Measurements from ENCODE around the gene COMMD8. TPM values are rescaled to one million over a fixed set of nuclear protein-coding genes. Genes with fewer than 3 reads are reported as not detected.

COMMD8 gene
- total RNA-seq, 2 experiments from 2014 or later: 4.4 to 5.4 TPM

DNA sequence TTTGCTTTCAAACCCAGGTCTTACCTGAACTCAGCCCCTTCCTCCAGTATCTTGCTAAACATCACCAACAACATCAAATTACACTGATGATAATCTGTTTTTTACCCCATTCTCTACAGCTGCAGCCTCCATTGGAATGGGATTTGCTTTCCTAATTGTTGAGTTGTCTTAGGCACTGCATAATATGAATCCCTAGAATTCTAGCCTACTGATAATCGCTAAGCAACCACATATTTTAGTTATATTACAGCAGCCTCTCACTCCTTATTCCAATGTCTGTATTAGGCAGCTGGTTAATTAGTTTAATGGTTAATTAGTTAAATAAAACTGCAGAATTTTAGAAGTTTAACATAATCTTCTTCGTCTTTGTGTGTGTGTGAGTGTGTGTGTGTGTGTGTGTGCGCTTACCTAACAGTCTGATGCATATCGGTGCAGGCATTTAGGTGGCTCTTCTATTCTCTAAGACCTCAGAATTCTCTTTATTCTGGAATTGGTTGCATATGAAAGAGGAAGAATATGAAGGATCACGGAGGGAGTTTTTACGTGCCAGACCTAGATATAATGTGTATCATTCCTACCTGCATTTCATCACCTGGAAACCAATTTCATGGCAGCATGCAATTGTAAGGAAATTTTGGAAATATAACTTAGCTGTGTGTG lies 5.3 kb upstream of the COMMD8 start:
- H3K4me3 Mint-ChIP-seq: no peak overlapping the region
- DNase-seq: no peak
- ChIA-PET POLR2A (no interaction called here), CTCF (interaction anchor here (0.6 kb wide), 1 partner anchor 38 kb away, joined by 3 read pairs; no protein-coding TSS in a partner anchor)
- no peak overlapping the region for H3K4me3 ChIP-seq (ENCODE audit: low read length)
- peaks cover 0 to 3% of the 10 kb centered on the region in 2 experiments for H3K27me3 ChIP-seq (ENCODE audit: control insufficient read depth in 1 of 2, insufficient read depth in 2 of 2, low read length in 2 of 2)
- no peak overlapping the region for H3K27ac ChIP-seq (ENCODE audit: low read depth in 1 of 2, low read length in 2 of 2)
- TF ChIP-seq, protein P1, sequence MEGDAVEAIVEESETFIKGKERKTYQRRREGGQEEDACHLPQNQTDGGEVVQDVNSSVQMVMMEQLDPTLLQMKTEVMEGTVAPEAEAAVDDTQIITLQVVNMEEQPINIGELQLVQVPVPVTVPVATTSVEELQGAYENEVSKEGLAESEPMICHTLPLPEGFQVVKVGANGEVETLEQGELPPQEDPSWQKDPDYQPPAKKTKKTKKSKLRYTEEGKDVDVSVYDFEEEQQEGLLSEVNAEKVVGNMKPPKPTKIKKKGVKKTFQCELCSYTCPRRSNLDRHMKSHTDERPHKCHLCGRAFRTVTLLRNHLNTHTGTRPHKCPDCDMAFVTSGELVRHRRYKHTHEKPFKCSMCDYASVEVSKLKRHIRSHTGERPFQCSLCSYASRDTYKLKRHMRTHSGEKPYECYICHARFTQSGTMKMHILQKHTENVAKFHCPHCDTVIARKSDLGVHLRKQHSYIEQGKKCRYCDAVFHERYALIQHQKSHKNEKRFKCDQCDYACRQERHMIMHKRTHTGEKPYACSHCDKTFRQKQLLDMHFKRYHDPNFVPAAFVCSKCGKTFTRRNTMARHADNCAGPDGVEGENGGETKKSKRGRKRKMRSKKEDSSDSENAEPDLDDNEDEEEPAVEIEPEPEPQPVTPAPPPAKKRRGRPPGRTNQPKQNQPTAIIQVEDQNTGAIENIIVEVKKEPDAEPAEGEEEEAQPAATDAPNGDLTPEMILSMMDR (IDR thresholded peaks at IDR 0.05): no peak
- no peaks in the 10 kb centered on the region for H3K9me3 ChIP-seq (ENCODE audit: control insufficient read depth in 1 of 2, insufficient read depth in 1 of 2, low read length in 2 of 2)
- H3K36me3 ChIP-seq (ENCODE audit: insufficient read depth, low read length): no peaks in the 10 kb centered on the region
- H3K27ac Mint-ChIP-seq: no peak overlapping the region
- no peak for ATAC-seq (ENCODE audit: poor library complexity)
- intact Hi-C loops (cut with DNase I, micrococcal nuclease): loop anchor here in 1 of 2 experiments (10.0 kb wide), 2 partner anchors 546 to 866 kb away; partner anchors contain the start of genes CNGA1 and NIPAL1
- H3K9me3 Mint-ChIP-seq: no peaks in the 10 kb centered on the region
- no peaks in the 10 kb centered on the region for H3K36me3 Mint-ChIP-seq (ENCODE audit: low read depth)
- peaks cover 6% of the 10 kb centered on the region for H3K27me3 Mint-ChIP-seq
- peaks cover 2% of the 10 kb centered on the region for H3K4me1 Mint-ChIP-seq (ENCODE audit: low read depth)
- no peaks in the 10 kb centered on the region for H3K4me1 ChIP-seq (ENCODE audit: insufficient read depth, low read length)

DNA sequence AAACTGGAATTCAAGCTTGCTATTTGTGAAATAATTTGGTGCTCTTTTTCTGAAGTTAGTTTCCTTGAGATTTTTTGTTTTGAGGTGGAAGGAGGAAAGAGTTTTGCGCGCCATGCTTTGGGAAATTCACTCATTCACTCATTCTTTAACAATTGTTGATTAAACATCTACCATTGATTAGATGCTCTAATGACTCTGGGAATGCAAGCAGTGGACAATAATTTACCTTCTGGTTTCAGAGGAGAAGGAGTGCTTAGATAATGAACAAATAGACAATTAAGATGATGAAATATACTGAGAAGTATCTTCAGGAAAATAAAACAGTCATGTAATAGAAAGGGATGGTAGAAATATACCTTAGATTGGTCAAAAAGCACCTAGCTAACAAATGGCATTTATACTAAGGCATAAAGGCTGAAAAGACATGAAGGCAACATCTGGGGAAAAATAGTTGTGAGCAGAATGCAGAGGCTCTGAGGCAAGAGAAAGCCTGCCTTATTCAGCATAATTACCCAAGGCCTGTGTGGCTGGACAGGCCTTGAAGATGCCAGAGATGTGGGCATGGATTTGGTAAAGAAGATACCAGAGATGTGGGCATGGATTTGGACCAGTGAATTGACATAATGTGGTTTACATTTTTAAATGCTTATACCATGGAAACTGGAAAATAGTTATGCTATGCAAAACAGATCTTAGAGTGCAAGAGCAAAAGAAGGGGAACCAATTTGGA lies 2.7 kb upstream of the COMMD8 start:
- Mint-ChIP-seq H3K36me3 (ENCODE audit: low read depth) (peaks cover 5% of the 10 kb centered on the region), H3K4me3 (no peak overlapping the region), H3K9me3 (no peaks in the 10 kb centered on the region), H3K27me3 (peaks cover 6% of the 10 kb centered on the region), H3K4me1 (ENCODE audit: low read depth) (peaks cover 27% of the 10 kb centered on the region), H3K27ac (no peak overlapping the region)
- Histone ChIP-seq H3K36me3 (ENCODE audit: insufficient read depth, low read length) (no peaks in the 10 kb centered on the region), H3K4me1 (ENCODE audit: insufficient read depth, low read length) (peaks cover 16% of the 10 kb centered on the region), H3K9me3 (ENCODE audit: control insufficient read depth in 1 of 2, insufficient read depth in 1 of 2, low read length in 2 of 2) (no peaks in the 10 kb centered on the region), H3K27ac (ENCODE audit: low read depth in 1 of 2, low read length in 2 of 2) (no peak overlapping the region), H3K27me3 (ENCODE audit: control insufficient read depth in 1 of 2, insufficient read depth in 2 of 2, low read length in 2 of 2) (peaks cover 0 to 3% of the 10 kb centered on the region in 2 experiments), H3K4me3 (ENCODE audit: low read length) (no peak overlapping the region)
- ChIA-PET POLR2A (no interaction called here), CTCF (interaction anchor here (0.6 kb wide), 1 partner anchor 12 kb away, joined by 3 read pairs; no protein-coding TSS in a partner anchor)
- intact Hi-C loops (cut with DNase I, micrococcal nuclease): loop anchor here in 1 of 2 experiments (10.0 kb wide), 2 partner anchors 549 to 869 kb away; partner anchors contain the start of genes CNGA1 and NIPAL1
- no peak for DNase-seq
- no peak for ATAC-seq (ENCODE audit: poor library complexity)
- TF ChIP-seq, protein P1 (IDR thresholded peaks at IDR 0.05): no peak

DNA sequence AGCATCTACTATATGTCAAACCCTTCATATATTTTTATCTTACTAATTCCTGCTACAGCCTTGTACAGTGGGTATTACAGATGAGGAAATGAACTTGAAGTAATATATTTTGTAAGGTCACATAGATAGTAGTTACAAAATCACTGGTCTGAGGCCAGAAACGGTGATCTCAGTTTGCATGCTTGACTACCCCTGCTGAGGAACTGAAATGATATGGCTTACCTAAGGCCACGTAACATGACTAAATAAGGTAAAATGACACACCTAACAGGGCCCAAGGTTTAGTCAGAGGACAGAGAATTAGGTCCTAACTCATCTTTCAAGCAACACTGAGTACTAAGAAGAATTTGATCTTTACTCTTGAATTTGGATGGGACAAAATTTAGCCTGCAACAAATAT lies 1.5 kb upstream of the COMMD8 start:
- ATAC-seq (ENCODE audit: poor library complexity) (no peak), DNase-seq (no peak)
- no peak overlapping the region for H3K4me3 Mint-ChIP-seq
- CTCF ChIA-PET: no interaction called here
- no peaks in the 10 kb centered on the region for H3K36me3 ChIP-seq (ENCODE audit: insufficient read depth, low read length)
- intact Hi-C loops (cut with DNase I, micrococcal nuclease): loop anchor here in 1 of 2 experiments (2.0 to 10.0 kb wide), 3 partner anchors 16 to 870 kb away; partner anchors contain the start of genes CNGA1 and NIPAL1
- peaks cover 12% of the 10 kb centered on the region for H3K36me3 Mint-ChIP-seq (ENCODE audit: low read depth)
- peaks cover 6% of the 10 kb centered on the region for H3K27me3 Mint-ChIP-seq
- H3K4me1 ChIP-seq (ENCODE audit: insufficient read depth, low read length): peaks cover 16% of the 10 kb centered on the region
- H3K27me3 ChIP-seq (ENCODE audit: control insufficient read depth in 1 of 2, insufficient read depth in 2 of 2, low read length in 2 of 2): peaks cover 0 to 3% of the 10 kb centered on the region in 2 experiments
- no peak overlapping the region for H3K4me3 ChIP-seq (ENCODE audit: low read length)
- H3K9me3 ChIP-seq (ENCODE audit: control insufficient read depth in 1 of 2, insufficient read depth in 1 of 2, low read length in 2 of 2): no peaks in the 10 kb centered on the region
- POLR2A ChIA-PET: interaction anchor here (0.9 kb wide), 1 partner anchor 19 kb away, joined by 3 read pairs; no protein-coding TSS in a partner anchor
- H3K4me1 Mint-ChIP-seq (ENCODE audit: low read depth): peaks cover 35% of the 10 kb centered on the region
- no peaks in the 10 kb centered on the region for H3K9me3 Mint-ChIP-seq
- no peak overlapping the region for H3K27ac Mint-ChIP-seq
- TF ChIP-seq, protein P1 (IDR thresholded peaks at IDR 0.05): no peak
- no peak overlapping the region for H3K27ac ChIP-seq (ENCODE audit: low read depth in 1 of 2, low read length in 2 of 2)
